ENCODE results near the gene EPHA4.

EPHA4 gene

DNA sequence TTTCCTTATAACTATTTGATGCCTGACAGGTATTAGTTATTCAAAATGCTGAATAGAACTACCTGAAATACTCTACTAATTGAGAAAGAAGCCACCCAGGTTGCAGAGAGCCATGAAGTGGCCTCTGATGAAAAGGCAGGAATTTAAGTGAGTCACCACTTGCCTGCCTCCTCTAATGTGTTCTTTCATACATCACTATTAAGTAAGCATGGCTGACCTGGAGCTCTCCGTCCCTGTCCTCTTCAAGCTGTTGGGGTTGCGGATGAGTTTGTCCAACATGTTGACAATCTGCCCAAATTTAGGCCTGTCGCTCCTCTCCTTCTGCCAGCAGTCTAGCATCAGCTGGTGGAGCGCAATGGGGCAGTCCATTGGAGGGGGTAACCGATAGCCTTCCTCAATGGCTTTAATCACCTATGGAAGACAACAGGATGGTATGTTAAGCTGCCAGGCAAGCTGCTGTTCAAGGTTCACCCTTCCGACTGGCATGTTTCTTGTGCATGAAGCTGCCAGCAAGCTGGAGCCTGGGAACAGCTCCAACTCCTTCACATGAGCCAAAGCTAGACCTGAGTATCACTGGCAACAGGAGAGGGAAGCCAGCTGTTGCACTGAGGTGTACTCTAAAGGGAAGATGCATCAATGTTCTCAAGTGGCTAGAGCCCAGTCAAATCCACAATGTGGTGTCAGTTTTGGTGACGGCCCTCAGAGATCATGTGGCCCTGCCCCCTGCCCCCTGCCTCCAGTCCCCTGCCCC is 142.2 kb downstream of the EPHA4 start:
- DNase-seq: no peak

GRCh38 chr2:221428896-221429295 is 143.2 kb downstream of the EPHA4 start:
- DNase-seq: no peak

DNA sequence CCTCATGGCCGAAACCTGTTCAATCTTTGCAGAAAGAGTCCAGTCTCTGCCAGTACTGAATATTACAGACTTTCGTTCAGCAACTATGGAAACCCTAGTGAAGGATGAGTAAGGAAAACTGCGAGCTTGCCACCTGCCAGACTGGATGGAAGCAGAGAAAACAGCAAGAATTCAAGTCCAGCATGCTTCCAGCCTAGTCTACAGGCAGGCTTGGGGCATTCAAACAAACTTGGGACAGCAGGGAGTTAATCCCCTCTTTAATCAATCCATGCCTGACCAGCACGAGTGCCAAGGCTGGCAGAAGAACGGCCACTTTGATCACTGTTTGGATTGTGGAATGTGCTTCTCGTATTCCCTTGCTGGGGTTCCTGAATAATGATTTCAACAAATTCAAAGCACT is 145.2 kb downstream of the EPHA4 start:
- DNase-seq: no peak

DNA sequence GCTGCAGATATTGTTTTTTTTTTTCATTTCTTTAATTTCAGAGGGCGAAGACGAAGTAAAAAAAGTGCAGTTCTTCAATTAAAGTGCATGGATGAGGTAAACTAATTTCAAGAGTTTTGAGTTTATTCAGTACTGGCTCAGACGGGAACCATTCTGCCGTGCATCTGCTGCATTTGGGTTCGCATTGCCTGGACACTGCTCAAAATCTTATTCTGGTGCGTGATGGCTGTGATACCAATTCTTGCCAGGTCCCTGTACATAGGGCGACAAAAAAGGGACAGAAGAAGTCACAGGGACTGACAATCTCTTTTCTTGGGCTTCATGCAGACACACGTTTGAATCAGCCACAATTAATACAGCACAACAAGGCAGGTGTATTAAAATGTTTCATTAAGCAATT is 146.2 kb downstream of the EPHA4 start:
- DNase-seq: no peak

DNA sequence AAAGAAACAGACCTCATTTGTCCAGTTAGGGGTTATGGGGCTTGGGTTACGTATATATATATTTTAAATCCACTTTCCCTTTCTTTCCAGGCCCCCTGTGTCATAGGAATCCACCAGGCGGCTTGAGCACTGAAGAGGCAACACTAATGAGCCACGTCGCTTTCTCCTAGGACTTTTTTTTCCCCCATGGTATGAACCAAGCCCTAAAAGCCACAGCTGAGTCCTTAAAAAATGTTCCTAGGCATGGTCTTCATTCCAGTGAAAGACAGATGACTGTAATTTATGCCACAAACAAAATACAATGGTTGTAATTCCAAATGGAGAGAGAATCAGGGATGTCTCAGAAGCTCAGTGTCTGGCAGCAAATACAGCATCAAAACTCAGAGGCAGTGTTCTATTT is 146.8 kb downstream of the EPHA4 start:
- no peak for DNase-seq

GRCh38 chr2:221423210-221423804 is 148.8 kb downstream of the EPHA4 start:
- no peak for DNase-seq

- DNase-seq: no peak
These were observed 149.4 kb downstream of the EPHA4 start for GRCh38 chr2:221422516-221423209.

GRCh38 chr2:221420245-221420644 is 151.9 kb downstream of the EPHA4 start:
- no peak for DNase-seq

DNA sequence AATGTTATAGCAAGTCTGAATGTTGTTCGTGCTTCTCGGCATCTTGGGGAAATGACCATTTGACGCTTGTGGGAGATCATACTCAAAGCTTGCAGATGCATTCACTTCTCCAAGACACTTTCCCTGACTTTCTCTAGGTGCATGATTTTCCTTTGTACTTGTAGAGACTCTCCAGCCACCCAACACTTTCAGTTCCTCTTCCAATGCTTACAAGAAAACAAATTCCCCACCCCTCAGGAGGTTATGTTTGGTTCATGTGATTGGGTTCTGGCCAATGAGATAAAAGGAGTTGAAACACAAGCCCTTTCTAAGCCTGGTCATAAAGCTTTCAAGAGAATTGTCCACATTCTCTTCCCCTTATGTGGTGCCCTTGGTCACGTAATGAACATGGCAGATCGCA is 156.3 kb downstream of the EPHA4 start:
- DNase-seq: no peak

GRCh38 chr2:221412978-221413377 is 159.1 kb downstream of the EPHA4 start:
- no peak for DNase-seq

GRCh38 chr2:221410487-221410886 is 161.6 kb downstream of the EPHA4 start:
- DNase-seq: no peak

GRCh38 chr2:221407765-221408164 is 164.3 kb downstream of the EPHA4 start:
- DNase-seq: no peak

GRCh38 chr2:221405521-221405920 is 166.6 kb downstream of the EPHA4 start:
- no peak for DNase-seq

DNA sequence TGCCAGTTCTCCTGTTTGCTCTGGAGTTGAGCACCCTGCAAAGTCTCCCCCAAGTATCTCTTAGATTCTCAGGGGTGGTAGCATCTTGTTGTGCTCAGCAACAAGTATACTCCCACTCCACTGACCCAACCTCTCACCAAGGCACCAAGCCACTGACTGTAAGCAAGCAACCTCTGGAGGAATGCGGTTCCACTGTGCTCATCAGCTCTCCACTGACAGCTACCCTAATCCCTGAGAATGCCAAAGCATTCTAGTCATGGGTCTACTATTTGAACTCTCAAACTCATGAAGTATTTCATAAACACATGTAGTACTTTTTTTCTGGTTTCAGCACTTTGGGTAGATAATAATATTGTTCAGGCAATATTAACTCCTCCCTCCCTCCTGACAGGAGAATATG is 170.0 kb downstream of the EPHA4 start:
- no peak for DNase-seq

DNA sequence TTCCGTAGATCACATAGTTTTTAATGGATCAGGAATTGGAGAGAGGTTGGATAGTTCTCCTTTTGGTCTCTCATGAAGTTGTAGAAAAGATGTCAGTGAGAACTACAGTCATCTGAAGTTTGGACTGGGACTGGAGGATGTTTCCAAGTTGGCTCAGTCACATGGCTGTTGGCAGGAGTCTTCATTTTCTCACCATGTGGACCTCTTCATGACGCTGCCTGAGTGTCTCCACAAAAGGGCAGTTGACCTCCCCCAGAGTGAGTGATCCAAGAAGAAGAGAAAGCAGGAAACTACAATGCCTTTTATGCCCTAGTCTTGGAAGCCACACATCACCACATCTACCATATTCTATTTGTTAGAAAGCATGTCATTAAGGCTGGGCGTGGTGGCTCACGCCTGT is 171.7 kb downstream of the EPHA4 start:
- DNase-seq: no peak

- no peak for DNase-seq
These were observed 172.9 kb downstream of the EPHA4 start for GRCh38 chr2:221399183-221399582.

GRCh38 chr2:221397187-221397586 is 174.9 kb downstream of the EPHA4 start:
- no peak for DNase-seq

- no peak for DNase-seq
These were observed 179.7 kb downstream of the EPHA4 start for GRCh38 chr2:221392228-221392881.

- DNase-seq: no peak
These were observed 181.2 kb downstream of the EPHA4 start for GRCh38 chr2:221390878-221391277.

DNA sequence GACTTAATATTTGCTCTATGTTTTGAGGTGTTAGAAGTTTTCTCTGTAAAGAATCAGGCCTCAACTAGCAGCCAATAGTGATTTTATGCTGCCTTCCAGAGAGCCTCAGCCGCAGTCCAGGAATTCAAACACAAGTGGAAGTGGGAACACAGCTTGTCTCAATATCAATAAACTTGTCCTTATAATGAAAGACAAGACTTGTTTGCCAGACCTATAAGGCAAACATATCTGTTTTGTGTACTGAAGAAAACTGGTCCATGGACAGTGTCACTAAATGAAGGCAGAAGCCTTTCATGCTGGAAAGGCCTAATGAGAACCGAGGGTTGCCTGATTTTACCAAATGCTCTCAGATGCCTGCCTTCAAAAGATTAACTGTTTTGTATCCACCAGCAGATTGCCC is 182.2 kb downstream of the EPHA4 start:
- DNase-seq: no peak

- no peak for DNase-seq
These were observed 182.7 kb downstream of the EPHA4 start for GRCh38 chr2:221389421-221389820.

DNA sequence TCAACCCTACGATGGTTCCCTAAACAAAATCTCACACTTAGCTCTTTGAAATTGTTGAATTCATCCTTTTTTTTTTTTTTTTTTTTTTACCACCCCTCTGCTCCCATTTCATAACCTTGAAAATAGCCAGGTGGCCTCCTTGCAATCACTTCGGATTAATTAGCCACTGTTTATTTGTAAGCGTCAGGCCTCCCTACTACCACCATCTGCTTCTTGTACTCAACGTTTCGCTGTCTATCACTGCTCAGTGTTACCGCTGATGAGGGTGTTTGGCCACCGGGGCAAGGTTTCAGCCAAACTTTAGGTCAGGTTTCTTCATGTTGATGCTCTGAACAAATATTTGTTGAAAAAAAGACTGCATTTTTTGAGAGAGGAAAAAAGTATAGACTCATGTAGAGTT is 183.2 kb downstream of the EPHA4 start:
- DNase-seq: no peak

GRCh38 chr2:221385716-221386115 is 186.4 kb downstream of the EPHA4 start:
- no peak for DNase-seq
